Gastroesophageal sphincter (tissue), 4 donors: ENCODE data around the gene THAP4. TPM values are rescaled to one million over a fixed set of nuclear protein-coding genes. Genes with fewer than 3 reads are reported as not detected.

Experiments used
- ATAC-seq: fragments of 150-250 bp; one replicate; pipeline ENCODE4 v1.9.1; 2016; ENCODE audit warnings: mild to moderate bottlenecking, moderate library complexity
- H3K27ac ChIP-seq, 4 donors: fragments of 200-600 bp; sonication (generic) in 3 of 4; 1 replicate in 3 of 4; 2 replicates in 1 of 4; pipeline ENCODE4 v1.5.1; 2016 to 2019
- H3K27me3 ChIP-seq: fragments of 200-600 bp; sonication (generic); one replicate; pipeline ENCODE4 v1.5.1; 2019
- H3K36me3 ChIP-seq, 2 donors: fragments of 200-600 bp; sonication (generic); one replicate each; pipeline ENCODE4 v1.5.1; 2019; ENCODE audit warnings: control low read depth in 1 of 2
- H3K4me1 ChIP-seq, 3 donors: fragments of 200-600 bp; sonication (generic); 1 replicate in 2 of 3; 2 replicates in 1 of 3; pipeline ENCODE4 v1.5.1; 2016 to 2019; ENCODE audit warnings: control low read depth in 2 of 3
- H3K4me3 ChIP-seq, 2 donors: fragments of 200-600 bp; sonication (generic); one replicate each; pipeline ENCODE4 v1.5.1; 2019; ENCODE audit warnings: mild to moderate bottlenecking in 1 of 2, moderate library complexity in 1 of 2
- H3K9me3 ChIP-seq, 3 donors: fragments of 200-600 bp; sonication (generic); one replicate each; pipeline ENCODE4 v1.5.1; 2017 to 2019; ENCODE audit warnings: control low read depth in 2 of 3
- CTCF ChIP-seq, 4 experiments: fragments of 200-600 bp in 2 of 4; fragments of 450-650 bp in 2 of 4; sonication (generic) in 1 of 4; IDR thresholded peaks; one replicate each; pipeline ENCODE4 v1.5.1; 2017 to 2019; ENCODE audit warnings: antibody characterized with exemption in 4 of 4, mild to moderate bottlenecking in 2 of 4, moderate library complexity in 2 of 4
- EP300 ChIP-seq: sonication (generic); formaldehyde crosslinking; IDR thresholded peaks from one replicate; pipeline ENCODE4 v1.6.1; 2017; ENCODE audit warnings: antibody characterized with exemption, mild to moderate bottlenecking
- POLR2A ChIP-seq, 2 donors: fragments of 450-650 bp; IDR thresholded peaks; one replicate each; pipeline ENCODE4 v1.6.1; 2017; ENCODE audit warnings: antibody characterized with exemption in 2 of 2, mild to moderate bottlenecking in 2 of 2, moderate library complexity in 1 of 2
- POLR2AphosphoS5 ChIP-seq: sonication (generic); formaldehyde crosslinking; IDR thresholded peaks from one replicate; pipeline ENCODE4 v1.6.1; 2017; ENCODE audit warnings: antibody characterized with exemption
- WGBS, 2 donors: methylation state at CpG; one replicate each; pipeline ENCODE4 v1.1.5; 2018; ENCODE audit warnings: low coverage in 1 of 2; 5-methylcytosine and 5-hydroxymethylcytosine counted together
- total RNA-seq, 4 donors: library from RNA; depleted of rRNA; stranded (reverse); fragments of >200 nt; gene quantifications; one replicate each; pipeline ENCODE4 v1.1.0, GENCODE V29; 2016

The THAP4 gene
- total RNA-seq, 4 donors from 2014 or later, result 36.0 to 68.4 (median 43.0) TPM

- peaks cover 0 to 8% of the 10 kb centered on the region in 2 donors for H3K36me3 ChIP-seq
- ATAC-seq, result no peak
- no peak overlapping the region for H3K4me3 ChIP-seq
- H3K9me3 ChIP-seq, result no peaks in the 10 kb centered on the region
- 55 to 60% methylated on average over 17 to 20 of the region's 20 CpGs for WGBS, 2 donors
- TF ChIP-seq POLR2A (IDR thresholded peaks at IDR 0.05) (no peak), CTCF (IDR thresholded peaks at IDR 0.05) (no peak), EP300 (no peak), POLR2AphosphoS5 (no peak)
- H3K4me1 ChIP-seq, result peaks cover 0 to 38% (median 9%) of the 10 kb centered on the region in 3 donors
- peak overlapping the region in 3 of 4 donors; percentile 53 to 90 (median 89) for H3K27ac ChIP-seq
- H3K27me3 ChIP-seq, result no peaks in the 10 kb centered on the region
These were observed 24.6 kb downstream of the THAP4 start for GRCh38 chr2:241612156-241613016.

DNA sequence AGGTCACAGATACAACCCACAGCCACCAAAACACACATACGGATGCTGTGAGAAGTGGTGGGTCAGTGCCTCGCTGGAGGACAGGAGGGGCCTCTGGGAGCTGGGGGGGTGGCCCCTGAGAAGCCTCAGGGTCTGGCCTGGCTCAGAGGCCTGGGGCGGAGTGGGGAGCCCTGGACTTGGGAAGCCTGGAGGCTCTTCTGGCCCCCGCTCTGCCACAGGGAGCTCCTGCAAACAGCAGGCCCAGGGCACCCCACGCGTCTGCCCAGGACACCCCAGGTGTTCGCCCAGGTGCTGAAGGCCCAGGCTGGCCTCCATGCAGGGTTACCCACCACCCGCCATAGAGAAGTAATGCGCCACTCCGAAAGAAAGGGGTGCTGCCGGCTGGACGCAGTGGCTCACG is 25.9 kb downstream of the THAP4 start:
- TF ChIP-seq POLR2A (IDR thresholded peaks at IDR 0.05) (no peak), POLR2AphosphoS5 (no peak), EP300 (no peak), CTCF (IDR thresholded peaks at IDR 0.05) (no peak)
- Histone ChIP-seq H3K4me1 (peaks cover 0 to 25% (median 9%) of the 10 kb centered on the region in 3 donors), H3K27me3 (no peaks in the 10 kb centered on the region), H3K36me3 (peaks cover 0 to 20% of the 10 kb centered on the region in 2 donors), H3K9me3 (no peaks in the 10 kb centered on the region), H3K27ac (peak overlapping the region; percentile 35 to 90 (median 88)), H3K4me3 (no peak overlapping the region)
- ATAC-seq, result no peak
- 91 to 92% methylated on average over 2 to 6 of the region's 13 CpGs for WGBS, 2 donors

DNA sequence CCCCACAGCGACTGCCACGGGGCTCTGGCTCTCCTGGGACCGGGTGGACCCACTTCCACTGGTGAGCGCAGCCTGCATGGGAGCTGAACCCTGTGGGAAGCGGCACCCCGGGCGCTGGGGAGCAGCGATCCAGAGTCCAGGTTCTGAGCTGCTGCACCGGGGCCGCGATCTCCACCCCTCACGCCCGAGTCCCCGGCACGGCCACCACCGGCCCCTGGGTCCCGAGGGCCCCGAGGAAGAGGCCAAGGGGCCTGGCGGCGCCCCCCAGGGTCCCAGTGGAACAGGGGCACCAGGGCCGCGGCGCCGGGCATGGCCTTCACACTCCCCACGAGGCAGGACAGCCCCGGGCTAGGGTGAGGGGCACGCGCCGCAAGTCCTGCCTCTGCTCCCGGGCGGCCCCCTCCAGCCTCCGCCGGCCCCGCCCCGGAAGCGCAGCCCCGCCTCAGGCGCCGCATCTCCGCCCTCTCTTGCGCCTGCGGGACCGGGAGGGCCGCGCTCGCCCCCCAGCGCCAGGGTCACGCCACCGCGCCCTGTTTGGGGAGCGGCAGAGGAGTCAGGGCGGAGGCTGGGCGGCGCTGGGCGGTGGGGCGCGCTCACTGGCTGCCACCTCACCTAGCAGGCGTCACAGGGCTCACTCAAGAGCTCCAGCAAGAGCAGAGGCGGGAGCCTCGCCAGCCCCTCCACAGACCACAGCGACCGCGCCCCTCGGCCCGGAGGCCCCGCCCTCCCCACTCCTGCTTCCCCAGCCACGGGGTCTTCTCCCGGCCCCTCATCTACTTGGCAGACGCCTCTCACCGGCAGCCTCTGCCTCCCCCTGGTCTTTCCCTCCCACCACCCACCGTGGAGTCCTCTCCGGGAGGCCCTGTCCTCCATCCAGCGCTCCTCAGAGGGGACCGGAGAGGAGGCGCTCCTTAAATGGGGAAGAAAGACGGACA is 26.8 kb downstream of the THAP4 start:
- 0% methylated on average over 7 of the region's 76 CpGs; no CpG with 5 or more reads in 1 of the 2 donors for WGBS, 2 donors
- peak; percentile 37 for TF ChIP-seq POLR2AphosphoS5
- TF ChIP-seq CTCF (IDR thresholded peaks at IDR 0.05), result peak in 3 of 4 experiments; percentile 66 to 87 (median 69)
- no peak for TF ChIP-seq EP300
- peak; percentile 24 to 39 for TF ChIP-seq POLR2A (IDR thresholded peaks at IDR 0.05)
- ATAC-seq, result peak; percentile 95
- H3K27me3 ChIP-seq, result no peaks in the 10 kb centered on the region
- peak overlapping the region; percentile 35 to 90 (median 88) for H3K27ac ChIP-seq
- peak overlapping the region; percentile 56 to 74 for H3K4me3 ChIP-seq
- H3K36me3 ChIP-seq, result peaks cover 0 to 29% of the 10 kb centered on the region in 2 donors
- H3K9me3 ChIP-seq, result no peaks in the 10 kb centered on the region
- H3K4me1 ChIP-seq, result peaks cover 0 to 25% (median 9%) of the 10 kb centered on the region in 3 donors

DNA sequence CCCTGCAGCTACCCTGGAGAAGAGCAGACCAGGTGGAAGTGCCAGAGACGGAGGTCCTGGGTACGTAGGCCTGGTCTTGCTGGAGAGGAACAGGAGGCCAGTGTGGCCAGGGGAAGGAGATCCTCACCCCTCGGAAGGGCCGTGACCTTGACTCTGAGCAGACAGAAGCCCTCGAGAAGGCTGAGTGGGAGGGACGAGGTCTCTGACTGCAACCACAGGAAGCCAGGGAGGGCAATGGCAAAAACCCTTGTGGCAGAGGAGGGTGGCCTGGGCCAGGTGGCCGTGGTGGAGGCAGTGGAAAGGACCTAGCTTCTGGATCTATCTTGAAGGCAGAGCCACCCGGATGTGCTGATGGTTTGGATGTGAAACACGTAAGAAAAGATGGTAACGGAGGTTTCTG is 28.1 kb downstream of the THAP4 start:
- TF ChIP-seq CTCF (IDR thresholded peaks at IDR 0.05), result no peak
- no peak for ATAC-seq
- H3K27me3 ChIP-seq, result no peaks in the 10 kb centered on the region

More for the DNA sequence above, 28.1 kb downstream of the THAP4 start:
- 86 to 90% methylated on average over 5 to 8 of the region's 10 CpGs for WGBS, 2 donors
- Histone ChIP-seq H3K4me3 (no peak overlapping the region), H3K4me1 (peaks cover 0 to 25% (median 9%) of the 10 kb centered on the region in 3 donors), H3K27ac (no peak overlapping the region), H3K36me3 (peaks cover 0 to 41% of the 10 kb centered on the region in 2 donors), H3K9me3 (no peaks in the 10 kb centered on the region)
